Ramos (cell line): ENCODE results near the gene NFATC2.

ENCODE experiments used
- in situ Hi-C: fragments of 300-500 bp; cut with MboI; formaldehyde crosslinking; loops from one replicate; pipeline ENCODE4 v1.14.3; 2022; ENCODE audit warnings: low sequenced_read_pairs; ENCODE audit not compliant: unreplicated experiment

NFATC2 gene

GRCh38 chr20:51542033-51542570 lies 417 bp downstream of the NFATC2 start:
- in situ Hi-C loops: loop anchor here (25.0 kb wide), 1 partner anchor 730 kb away; no protein-coding TSS in a partner anchor

DNA sequence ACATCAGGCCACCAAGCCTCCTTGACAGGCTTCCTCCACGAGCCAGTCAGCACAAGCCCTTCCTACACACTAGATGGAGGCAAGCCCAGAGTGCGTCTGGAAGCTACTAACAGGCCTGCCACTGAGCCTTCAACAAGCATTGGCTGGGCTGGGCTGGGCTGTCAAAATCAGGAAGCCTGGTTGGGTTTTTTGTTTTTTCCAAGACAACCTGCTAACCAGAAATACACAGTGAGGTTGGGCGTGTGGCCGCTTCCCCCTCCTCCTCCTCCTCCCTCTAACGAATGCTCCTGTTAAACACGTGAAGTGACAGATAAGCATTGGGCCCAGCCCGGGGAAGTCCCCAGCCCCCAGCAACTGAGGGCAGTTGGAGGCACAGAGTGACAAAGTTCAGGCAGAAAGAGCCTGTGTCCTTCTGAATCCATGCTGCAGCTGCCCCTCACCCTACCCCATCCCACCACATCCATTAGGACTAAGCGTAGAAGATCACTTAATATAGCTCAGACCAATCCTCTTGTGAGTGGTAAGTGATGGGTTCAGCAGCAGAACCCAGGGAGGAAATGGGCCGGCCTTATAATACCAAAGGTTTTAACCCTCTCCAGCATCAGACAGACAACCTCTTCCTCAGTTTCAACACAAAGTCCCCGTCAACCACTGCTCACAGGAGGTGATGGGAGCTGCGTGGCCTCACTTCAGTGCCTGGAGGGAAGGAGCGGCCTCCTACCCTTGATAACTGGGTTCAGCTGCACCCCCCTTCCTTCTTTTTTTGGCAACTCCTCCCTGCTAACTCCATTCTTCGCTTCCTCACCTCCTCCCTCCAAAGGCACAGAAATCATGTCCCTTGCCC lies 1.1 kb downstream of the NFATC2 start:
- in situ Hi-C loops: loop anchor here (25.0 kb wide), 1 partner anchor 729 kb away; no protein-coding TSS in a partner anchor

GRCh38 chr20:51540580-51540979 lies 1.9 kb downstream of the NFATC2 start:
- in situ Hi-C loops: loop anchor here (25.0 kb wide), 1 partner anchor 728 kb away; no protein-coding TSS in a partner anchor

DNA sequence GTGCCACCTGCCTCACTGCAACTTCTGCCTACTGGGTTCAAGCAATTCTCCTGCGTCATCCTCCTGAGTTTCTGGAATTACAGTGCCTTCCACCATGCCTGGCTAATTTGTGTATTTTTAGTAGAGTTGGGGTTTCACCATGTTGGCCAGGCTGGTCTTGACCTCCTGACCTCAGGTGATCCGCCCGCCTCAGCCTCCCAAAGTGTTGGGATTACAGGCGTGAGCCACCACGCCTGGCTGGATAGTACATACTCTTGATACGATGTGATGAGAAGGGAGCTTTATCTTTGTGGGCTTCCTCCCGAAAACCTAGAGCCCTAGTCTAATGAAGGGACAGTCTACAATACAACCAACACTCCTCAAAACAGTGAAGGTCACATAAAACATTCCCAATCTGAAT lies 2.4 kb downstream of the NFATC2 start:
- in situ Hi-C loops: loop anchor here (25.0 kb wide), 1 partner anchor 728 kb away; no protein-coding TSS in a partner anchor

DNA sequence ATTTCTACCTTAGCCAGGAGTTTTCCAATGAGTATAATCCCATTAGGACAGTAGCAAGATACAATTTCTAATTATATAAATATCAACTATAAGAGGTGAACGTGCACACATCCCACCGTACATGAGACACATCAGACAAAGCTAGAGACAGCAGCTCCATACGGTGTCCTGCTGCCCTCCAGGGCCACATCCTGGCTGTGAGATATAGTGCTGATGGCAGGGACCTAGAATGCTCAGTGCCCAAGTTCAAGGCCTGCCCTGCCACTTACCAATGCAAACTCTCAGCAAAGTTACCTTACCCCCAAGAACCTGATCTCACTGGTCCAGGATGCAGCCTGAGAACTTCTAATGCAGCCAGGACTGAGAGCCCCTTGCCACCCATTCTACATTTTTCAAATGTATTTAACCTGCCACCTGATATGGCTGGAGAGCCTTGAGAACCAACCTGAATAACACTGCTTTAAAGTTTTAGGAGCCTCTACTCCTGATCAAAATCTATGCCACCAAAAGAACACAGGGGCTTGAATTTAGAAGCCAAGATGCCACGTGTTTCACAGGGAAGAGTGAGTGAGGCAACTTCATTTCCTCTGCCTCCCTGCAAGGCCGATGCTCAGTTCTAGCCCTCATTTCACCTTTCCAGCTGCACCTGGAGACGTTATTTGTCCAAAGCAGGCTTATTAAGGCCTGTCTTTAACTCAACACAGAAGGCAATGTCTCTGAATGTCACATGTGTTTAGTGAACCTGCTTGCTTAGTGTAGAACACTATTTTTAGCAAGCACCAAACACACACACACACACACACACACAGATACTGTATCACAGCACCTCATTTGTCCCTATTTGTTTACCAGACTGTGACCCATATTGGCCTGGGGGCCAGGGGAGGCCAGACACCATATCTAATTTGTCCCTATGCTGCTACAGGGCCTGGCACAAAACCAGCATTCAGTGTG lies 6.1 kb downstream of the NFATC2 start:
- in situ Hi-C loops: loop anchor here (25.0 kb wide), 1 partner anchor 724 kb away; no protein-coding TSS in a partner anchor

- in situ Hi-C loops: loop anchor here (25.0 kb wide), 1 partner anchor 723 kb away; no protein-coding TSS in a partner anchor
These were observed 6.8 kb downstream of the NFATC2 start for GRCh38 chr20:51535674-51536073.

GRCh38 chr20:51535075-51535386 lies 7.5 kb downstream of the NFATC2 start:
- in situ Hi-C loops: loop anchor here (25.0 kb wide), 1 partner anchor 723 kb away; no protein-coding TSS in a partner anchor

DNA sequence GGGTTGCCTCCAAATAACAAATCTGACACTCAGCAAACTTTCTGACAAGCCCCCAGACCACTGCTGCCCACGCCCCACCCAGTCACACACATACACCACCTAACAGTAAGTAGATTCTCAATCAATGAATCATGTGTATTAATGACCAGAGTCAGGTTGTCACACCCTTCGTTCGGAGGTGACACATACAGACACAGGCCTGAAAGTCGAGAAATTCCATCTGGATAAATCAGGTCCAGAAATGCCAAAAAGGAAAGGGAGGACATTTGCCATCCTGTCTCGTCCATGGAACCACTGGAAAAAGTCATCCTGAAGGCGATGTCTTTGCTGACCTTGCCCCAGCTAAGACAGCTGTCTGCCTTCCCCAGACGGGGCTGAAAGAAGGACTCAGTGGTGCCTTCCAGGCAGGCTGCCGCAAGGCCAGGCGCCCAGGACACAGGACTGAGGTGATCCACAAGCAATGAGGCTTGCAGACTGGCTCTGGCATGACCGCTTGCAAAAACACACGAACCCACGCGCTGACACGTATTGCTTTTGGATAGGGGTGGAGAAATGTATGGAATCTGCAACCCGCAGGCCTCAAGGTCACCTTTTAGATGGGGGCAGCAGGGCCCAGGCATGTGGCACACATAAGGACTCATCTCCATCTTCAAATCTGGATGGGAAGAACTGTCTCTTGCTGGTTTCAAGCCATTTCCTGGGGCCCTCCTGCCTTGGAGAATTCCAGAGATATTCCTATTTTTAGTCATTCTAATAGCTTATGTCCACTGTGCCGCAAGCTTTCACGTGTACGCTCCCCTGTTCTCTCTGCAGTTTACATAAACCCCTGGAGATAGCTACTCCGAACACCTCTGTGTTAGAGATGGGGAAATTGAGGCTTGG lies 9.0 kb downstream of the NFATC2 start:
- in situ Hi-C loops: loop anchor here (25.0 kb wide), 1 partner anchor 721 kb away; no protein-coding TSS in a partner anchor

GRCh38 chr20:51532577-51533191 lies 9.8 kb downstream of the NFATC2 start:
- in situ Hi-C loops: loop anchor here (25.0 kb wide), 1 partner anchor 720 kb away; no protein-coding TSS in a partner anchor

DNA sequence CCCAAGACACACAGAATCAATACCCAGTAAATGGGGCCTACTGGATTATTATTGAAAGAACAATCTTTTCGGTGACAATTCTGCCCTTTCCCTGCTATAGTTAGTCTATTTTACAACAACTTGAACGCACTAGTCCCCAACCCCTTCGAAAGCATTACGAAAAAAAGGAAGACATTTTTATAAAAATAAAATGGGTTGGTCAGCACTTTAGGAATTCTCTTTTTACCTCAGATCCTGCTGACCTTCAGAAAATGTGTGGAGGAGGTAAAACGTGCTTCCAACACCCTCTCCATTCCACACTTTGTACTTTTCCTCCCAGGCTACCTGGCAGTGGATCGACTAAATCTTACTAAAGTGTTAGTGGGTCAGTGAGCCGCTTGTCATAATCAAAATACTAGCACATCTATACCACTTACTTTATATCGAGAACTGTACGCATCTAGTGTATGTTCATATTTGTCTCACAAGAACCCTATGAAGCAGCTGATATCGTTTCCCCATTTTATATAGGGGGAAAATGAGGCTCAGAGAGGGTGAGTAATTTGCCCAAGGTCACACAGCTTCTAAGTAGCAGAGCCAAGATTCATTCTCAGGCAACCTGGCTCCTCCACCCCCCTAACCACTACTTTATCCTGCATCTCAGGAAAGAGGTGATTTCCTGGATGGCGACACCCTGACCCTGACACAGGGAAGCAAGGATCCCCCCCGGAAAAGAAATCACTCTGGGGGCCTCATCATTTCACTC lies 10.6 kb downstream of the NFATC2 start:
- in situ Hi-C loops: loop anchor here (25.0 kb wide), 1 partner anchor 720 kb away; no protein-coding TSS in a partner anchor

DNA sequence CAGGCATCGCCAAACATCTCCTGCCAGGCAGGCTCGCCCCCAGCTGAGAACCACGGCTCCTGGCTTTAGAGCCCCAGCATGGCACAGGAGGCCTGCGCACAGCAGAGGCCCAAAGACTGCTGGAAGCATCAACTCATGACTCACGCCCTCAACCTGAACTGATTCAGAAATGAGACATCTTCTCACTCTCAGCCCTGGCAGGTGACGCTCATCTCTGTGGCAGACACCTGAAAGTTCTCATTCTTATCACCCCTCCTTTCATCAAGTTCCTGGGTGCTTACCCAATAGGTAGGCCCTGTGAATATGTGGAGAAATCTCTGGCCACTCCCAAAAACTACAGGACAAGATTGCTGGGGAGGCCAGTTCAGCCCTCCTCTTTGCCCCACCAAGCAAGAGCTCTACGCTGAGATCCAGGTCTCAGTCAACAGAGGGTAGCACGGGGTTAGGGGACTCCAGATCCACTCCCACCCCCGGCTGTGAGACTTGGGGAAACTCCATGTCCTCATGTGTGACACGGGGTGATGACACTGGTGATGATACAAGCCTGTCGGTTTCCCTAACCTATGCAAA lies 11.3 kb downstream of the NFATC2 start:
- in situ Hi-C loops: loop anchor here (25.0 kb wide), 1 partner anchor 719 kb away; no protein-coding TSS in a partner anchor

- in situ Hi-C loops: loop anchor here (25.0 kb wide), 1 partner anchor 717 kb away; no protein-coding TSS in a partner anchor
These were observed 12.8 kb downstream of the NFATC2 start for GRCh38 chr20:51529758-51530157.

DNA sequence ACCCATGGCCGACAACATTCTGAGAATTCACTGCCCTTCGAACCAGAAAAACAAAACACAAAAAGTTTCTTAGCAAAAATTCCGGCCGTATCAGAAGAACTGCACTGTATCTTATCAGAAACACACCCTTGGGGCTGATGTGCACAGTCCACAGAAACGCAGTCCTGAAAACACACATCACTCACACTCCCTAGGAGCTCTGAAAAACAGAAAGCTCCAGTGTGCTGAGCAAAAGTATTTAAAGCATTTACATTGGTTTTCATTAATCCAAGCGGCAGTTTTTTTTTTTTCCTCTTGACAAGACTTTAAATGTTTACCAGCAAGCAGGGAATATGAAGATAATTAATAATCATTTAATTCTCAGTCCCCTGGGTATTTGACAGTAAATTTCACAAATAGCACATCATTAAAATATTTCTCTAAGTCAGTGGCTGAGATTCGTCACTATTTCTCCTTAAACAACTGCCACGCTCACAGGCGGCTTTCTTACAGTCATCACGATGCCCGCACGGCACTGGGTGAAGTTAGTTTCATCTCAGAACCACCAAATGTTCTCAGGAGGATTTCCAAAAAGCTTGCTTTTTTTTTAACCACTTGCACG lies 13.3 kb downstream of the NFATC2 start:
- in situ Hi-C loops: loop anchor here (25.0 kb wide), 1 partner anchor 717 kb away; no protein-coding TSS in a partner anchor

- in situ Hi-C loops: loop anchor here (25.0 kb wide), 1 partner anchor 716 kb away; no protein-coding TSS in a partner anchor
These were observed 14.1 kb downstream of the NFATC2 start for GRCh38 chr20:51528263-51529027.

- in situ Hi-C loops: loop anchor here (25.0 kb wide), 1 partner anchor 714 kb away; no protein-coding TSS in a partner anchor
These were observed 15.8 kb downstream of the NFATC2 start for GRCh38 chr20:51526754-51527153.

- in situ Hi-C loops: loop anchor here (25.0 kb wide), 1 partner anchor 714 kb away; no protein-coding TSS in a partner anchor
These were observed 16.4 kb downstream of the NFATC2 start for GRCh38 chr20:51526106-51526470.
